ENCODE measurements around the gene SLC44A2. TPM values are rescaled to one million over a fixed set of nuclear protein-coding genes. Genes with fewer than 3 reads are reported as not detected.
"Not testable (repeated sequence)": the region's sequence is repeated elsewhere in the genome, so short reads cannot be mapped to it uniquely, and the experiment has no call there.

Gene SLC44A2
- total RNA-seq, 1 experiment from 2014 or later = 130 TPM

- H3K27ac Mint-ChIP-seq (ENCODE audit: unreplicated experiment) = peak overlapping the region; percentile 96
- intact Hi-C loops (cut with micrococcal nuclease; ENCODE audit: unreplicated experiment) = no loop called here
- peaks cover 7% of the 10 kb centered on the region for H3K4me1 Mint-ChIP-seq (ENCODE audit: low read depth, unreplicated experiment)
- CTCF ChIA-PET = no interaction called here
- no peaks in the 10 kb centered on the region for H3K27me3 Mint-ChIP-seq (ENCODE audit: unreplicated experiment)
- no peaks in the 10 kb centered on the region for H3K9me3 Mint-ChIP-seq (ENCODE audit: low read depth, unreplicated experiment)
- H3K36me3 Mint-ChIP-seq (ENCODE audit: insufficient read depth, unreplicated experiment) = peaks cover 58% of the 10 kb centered on the region
- H3K4me3 Mint-ChIP-seq (ENCODE audit: low read depth, unreplicated experiment) = peak overlapping the region; percentile 82
- DNase-seq = peak; percentile 4
- BruUV-seq (replicated peaks) = TSS peak; percentile 38
- no peak for TF ChIP-seq CTCF (IDR thresholded peaks at IDR 0.05; ENCODE audit: unreplicated experiment)
These were observed 30.3 kb downstream of the SLC44A2 start for GRCh38 chr19:10655457-10656312.

GRCh38 chr19:10660346-10660745, 35.0 kb downstream of the SLC44A2 start:
- peaks cover 42% of the 10 kb centered on the region for H3K36me3 Mint-ChIP-seq (ENCODE audit: insufficient read depth, unreplicated experiment)
- H3K4me1 Mint-ChIP-seq (ENCODE audit: low read depth, unreplicated experiment) = peaks cover 16% of the 10 kb centered on the region
- H3K9me3 Mint-ChIP-seq (ENCODE audit: low read depth, unreplicated experiment) = no peaks in the 10 kb centered on the region
- no peak for TF ChIP-seq CTCF (IDR thresholded peaks at IDR 0.05; ENCODE audit: unreplicated experiment)
- no peaks in the 10 kb centered on the region for H3K27me3 Mint-ChIP-seq (ENCODE audit: unreplicated experiment)
- CTCF ChIA-PET = interaction anchor here (0.6 kb wide), 1 partner anchor 204 kb away, joined by 3 read pairs; no protein-coding TSS in a partner anchor
- no TSS peak for BruUV-seq (replicated peaks)
- DNase-seq = no peak
- intact Hi-C loops (cut with micrococcal nuclease; ENCODE audit: unreplicated experiment) = no loop called here
- no peak overlapping the region for H3K27ac Mint-ChIP-seq (ENCODE audit: unreplicated experiment)
- no peak overlapping the region for H3K4me3 Mint-ChIP-seq (ENCODE audit: low read depth, unreplicated experiment)

- CTCF ChIA-PET = no interaction called here
- Mint-ChIP-seq H3K4me1 (ENCODE audit: low read depth, unreplicated experiment) (peaks cover 9% of the 10 kb centered on the region), H3K9me3 (ENCODE audit: low read depth, unreplicated experiment) (no peaks in the 10 kb centered on the region), H3K4me3 (ENCODE audit: low read depth, unreplicated experiment) (no peak overlapping the region), H3K27me3 (ENCODE audit: unreplicated experiment) (no peaks in the 10 kb centered on the region), H3K36me3 (ENCODE audit: insufficient read depth, unreplicated experiment) (peaks cover 35% of the 10 kb centered on the region), H3K27ac (ENCODE audit: unreplicated experiment) (no peak overlapping the region)
- DNase-seq = no peak
- BruUV-seq (replicated peaks) = no TSS peak
- no peak for TF ChIP-seq CTCF (IDR thresholded peaks at IDR 0.05; ENCODE audit: unreplicated experiment)
- intact Hi-C loops (cut with micrococcal nuclease; ENCODE audit: unreplicated experiment) = no loop called here
These were observed 36.6 kb downstream of the SLC44A2 start for GRCh38 chr19:10661946-10662345.

- Mint-ChIP-seq H3K9me3 (ENCODE audit: low read depth, unreplicated experiment) (no peaks in the 10 kb centered on the region), H3K4me3 (ENCODE audit: low read depth, unreplicated experiment) (no peak overlapping the region), H3K27ac (ENCODE audit: unreplicated experiment) (peak overlapping the region; percentile 35), H3K4me1 (ENCODE audit: low read depth, unreplicated experiment) (peaks cover 9% of the 10 kb centered on the region), H3K36me3 (ENCODE audit: insufficient read depth, unreplicated experiment) (peaks cover 30% of the 10 kb centered on the region), H3K27me3 (ENCODE audit: unreplicated experiment) (no peaks in the 10 kb centered on the region)
- intact Hi-C loops (cut with micrococcal nuclease; ENCODE audit: unreplicated experiment) = no loop called here
- CTCF ChIA-PET = no interaction called here
- DNase-seq = no peak
- TF ChIP-seq CTCF (IDR thresholded peaks at IDR 0.05; ENCODE audit: unreplicated experiment) = no peak
- no TSS peak for BruUV-seq (replicated peaks)
These were observed 37.3 kb downstream of the SLC44A2 start for GRCh38 chr19:10662384-10663251.

GRCh38 chr19:10663252-10663563, 37.9 kb downstream of the SLC44A2 start:
- DNase-seq; intact Hi-C loops (cut with micrococcal nuclease; ENCODE audit: unreplicated experiment); CTCF ChIA-PET; H3K4me3 Mint-ChIP-seq (ENCODE audit: low read depth, unreplicated experiment); H3K27ac Mint-ChIP-seq (ENCODE audit: unreplicated experiment); H3K27me3 Mint-ChIP-seq (ENCODE audit: unreplicated experiment); H3K9me3 Mint-ChIP-seq (ENCODE audit: low read depth, unreplicated experiment); H3K4me1 Mint-ChIP-seq (ENCODE audit: low read depth, unreplicated experiment); BruUV-seq (replicated peaks): not testable (repeated sequence)
- peaks cover 30% of the 10 kb centered on the region for H3K36me3 Mint-ChIP-seq (ENCODE audit: insufficient read depth, unreplicated experiment)
